ENCODE data around the gene RABL6. TPM values are rescaled to one million over a fixed set of nuclear protein-coding genes. Genes with fewer than 3 reads are reported as not detected.

RABL6 gene
- polyA plus RNA-seq, 2 donors: 46.5 to 61.7 TPM

- Histone ChIP-seq H3K36me3 (ENCODE audit: control insufficient read depth in 2 of 2, insufficient read depth in 2 of 2, low read length in 1 of 2) (peaks cover 0 to 7% of the 10 kb centered on the region in 2 donors), H3K9me3 (ENCODE audit: control insufficient read depth in 2 of 2, insufficient read depth in 1 of 2, low read depth in 1 of 2, low read length in 1 of 2) (no peaks in the 10 kb centered on the region), H3K27ac (ENCODE audit: low read depth in 2 of 2, low read length in 1 of 2) (no peak within 1 kb of the TSS), H3K4me3 (ENCODE audit: low read depth in 1 of 2, low read length in 2 of 2) (no peak within 1 kb of the TSS), H3K4me1 (ENCODE audit: control insufficient read depth in 2 of 2, insufficient read depth in 2 of 2, low read length in 1 of 2) (peaks cover 4 to 22% of the 10 kb centered on the region in 2 donors), H3K27me3 (ENCODE audit: control insufficient read depth in 1 of 2, insufficient read depth in 2 of 2, low read length in 2 of 2) (no peaks in the 10 kb centered on the region)
- WGBS, 2 donors: 63 to 76% methylated on average over 23 of the region's 23 CpGs
Measured at GRCh38 chr9:136851941-136852663, 44.4 kb downstream of the RABL6 start, which contains the start of gene MAMDC4. Gene MAMDC4, plus strand, starts transcription at chr9:136852346. Its CDS starts 71 bp downstream, at chr9:136852417.

GRCh38 chr9:136852664-136853595 is 45.2 kb downstream of the RABL6 start:
- H3K4me1 ChIP-seq (ENCODE audit: control insufficient read depth in 2 of 2, insufficient read depth in 2 of 2, low read length in 1 of 2): peaks cover 3 to 28% of the 10 kb centered on the region in 2 donors
- H3K4me3 ChIP-seq (ENCODE audit: low read depth in 1 of 2, low read length in 2 of 2): no peak overlapping the region
- no peaks in the 10 kb centered on the region for H3K9me3 ChIP-seq (ENCODE audit: control insufficient read depth in 2 of 2, insufficient read depth in 1 of 2, low read depth in 1 of 2, low read length in 1 of 2)
- peaks cover 0 to 7% of the 10 kb centered on the region in 2 donors for H3K36me3 ChIP-seq (ENCODE audit: control insufficient read depth in 2 of 2, insufficient read depth in 2 of 2, low read length in 1 of 2)
- 80 to 82% methylated on average over 29 of the region's 29 CpGs for WGBS, 2 donors
- no peaks in the 10 kb centered on the region for H3K27me3 ChIP-seq (ENCODE audit: control insufficient read depth in 1 of 2, insufficient read depth in 2 of 2, low read length in 2 of 2)
- no peak overlapping the region for H3K27ac ChIP-seq (ENCODE audit: low read depth in 2 of 2, low read length in 1 of 2)

GRCh38 chr9:136853596-136854112 is 45.9 kb downstream of the RABL6 start:
- 80 to 86% methylated on average over 18 of the region's 18 CpGs for WGBS, 2 donors

GRCh38 chr9:136854113-136854841 is 46.5 kb downstream of the RABL6 start:
- WGBS, 2 donors: 56 to 66% methylated on average over 27 to 30 of the region's 30 CpGs
- no peak overlapping the region for H3K27ac ChIP-seq (ENCODE audit: low read depth in 2 of 2, low read length in 1 of 2)
- no peaks in the 10 kb centered on the region for H3K27me3 ChIP-seq (ENCODE audit: control insufficient read depth in 1 of 2, insufficient read depth in 2 of 2, low read length in 2 of 2)
- H3K36me3 ChIP-seq (ENCODE audit: control insufficient read depth in 2 of 2, insufficient read depth in 2 of 2, low read length in 1 of 2): peaks cover 0 to 7% of the 10 kb centered on the region in 2 donors
- H3K9me3 ChIP-seq (ENCODE audit: control insufficient read depth in 2 of 2, insufficient read depth in 1 of 2, low read depth in 1 of 2, low read length in 1 of 2): no peaks in the 10 kb centered on the region
- H3K4me1 ChIP-seq (ENCODE audit: control insufficient read depth in 2 of 2, insufficient read depth in 2 of 2, low read length in 1 of 2): peaks cover 10 to 41% of the 10 kb centered on the region in 2 donors
- H3K4me3 ChIP-seq (ENCODE audit: low read depth in 1 of 2, low read length in 2 of 2): no peak overlapping the region

More at GRCh38 chr9:136853596-136854112, 45.9 kb downstream of the RABL6 start:
- Histone ChIP-seq H3K9me3 (ENCODE audit: control insufficient read depth in 2 of 2, insufficient read depth in 1 of 2, low read depth in 1 of 2, low read length in 1 of 2) (no peaks in the 10 kb centered on the region), H3K4me1 (ENCODE audit: control insufficient read depth in 2 of 2, insufficient read depth in 2 of 2, low read length in 1 of 2) (peaks cover 8 to 35% of the 10 kb centered on the region in 2 donors), H3K27ac (ENCODE audit: low read depth in 2 of 2, low read length in 1 of 2) (no peak overlapping the region), H3K4me3 (ENCODE audit: low read depth in 1 of 2, low read length in 2 of 2) (no peak overlapping the region), H3K27me3 (ENCODE audit: control insufficient read depth in 1 of 2, insufficient read depth in 2 of 2, low read length in 2 of 2) (no peaks in the 10 kb centered on the region), H3K36me3 (ENCODE audit: control insufficient read depth in 2 of 2, insufficient read depth in 2 of 2, low read length in 1 of 2) (peaks cover 0 to 7% of the 10 kb centered on the region in 2 donors)

GRCh38 chr9:136854842-136855460 is 47.2 kb downstream of the RABL6 start:
- Histone ChIP-seq H3K27ac (ENCODE audit: low read depth in 2 of 2, low read length in 1 of 2) (no peak overlapping the region), H3K9me3 (ENCODE audit: control insufficient read depth in 2 of 2, insufficient read depth in 1 of 2, low read depth in 1 of 2, low read length in 1 of 2) (no peaks in the 10 kb centered on the region), H3K36me3 (ENCODE audit: control insufficient read depth in 2 of 2, insufficient read depth in 2 of 2, low read length in 1 of 2) (peaks cover 0 to 7% of the 10 kb centered on the region in 2 donors), H3K4me1 (ENCODE audit: control insufficient read depth in 2 of 2, insufficient read depth in 2 of 2, low read length in 1 of 2) (peaks cover 10 to 42% of the 10 kb centered on the region in 2 donors), H3K4me3 (ENCODE audit: low read depth in 1 of 2, low read length in 2 of 2) (no peak overlapping the region), H3K27me3 (ENCODE audit: control insufficient read depth in 1 of 2, insufficient read depth in 2 of 2, low read length in 2 of 2) (no peaks in the 10 kb centered on the region)
- 69 to 80% methylated on average over 23 of the region's 23 CpGs for WGBS, 2 donors

GRCh38 chr9:136855461-136856078 is 47.8 kb downstream of the RABL6 start:
- WGBS, 2 donors: 78 to 85% methylated on average over 24 to 26 of the region's 26 CpGs
- peaks cover 0 to 6% of the 10 kb centered on the region in 2 donors for H3K36me3 ChIP-seq (ENCODE audit: control insufficient read depth in 2 of 2, insufficient read depth in 2 of 2, low read length in 1 of 2)
- no peak overlapping the region for H3K4me3 ChIP-seq (ENCODE audit: low read depth in 1 of 2, low read length in 2 of 2)
- no peaks in the 10 kb centered on the region for H3K27me3 ChIP-seq (ENCODE audit: control insufficient read depth in 1 of 2, insufficient read depth in 2 of 2, low read length in 2 of 2)
- H3K9me3 ChIP-seq (ENCODE audit: control insufficient read depth in 2 of 2, insufficient read depth in 1 of 2, low read depth in 1 of 2, low read length in 1 of 2): no peaks in the 10 kb centered on the region
- H3K4me1 ChIP-seq (ENCODE audit: control insufficient read depth in 2 of 2, insufficient read depth in 2 of 2, low read length in 1 of 2): peaks cover 10 to 36% of the 10 kb centered on the region in 2 donors
- no peak overlapping the region for H3K27ac ChIP-seq (ENCODE audit: low read depth in 2 of 2, low read length in 1 of 2)

- Histone ChIP-seq H3K36me3 (ENCODE audit: control insufficient read depth in 2 of 2, insufficient read depth in 2 of 2, low read length in 1 of 2) (peaks cover 4 to 8% of the 10 kb centered on the region in 2 donors), H3K9me3 (ENCODE audit: control insufficient read depth in 2 of 2, insufficient read depth in 1 of 2, low read depth in 1 of 2, low read length in 1 of 2) (no peaks in the 10 kb centered on the region), H3K27ac (ENCODE audit: low read depth in 2 of 2, low read length in 1 of 2) (no peak overlapping the region), H3K27me3 (ENCODE audit: control insufficient read depth in 1 of 2, insufficient read depth in 2 of 2, low read length in 2 of 2) (no peaks in the 10 kb centered on the region), H3K4me3 (ENCODE audit: low read depth in 1 of 2, low read length in 2 of 2) (no peak overlapping the region), H3K4me1 (ENCODE audit: control insufficient read depth in 2 of 2, insufficient read depth in 2 of 2, low read length in 1 of 2) (peaks cover 10 to 31% of the 10 kb centered on the region in 2 donors)
- 66 to 71% methylated on average over 15 of the region's 15 CpGs for WGBS, 2 donors
Measured at GRCh38 chr9:136856079-136856476, 48.3 kb downstream of the RABL6 start.

GRCh38 chr9:136856541-136857141 is 48.9 kb downstream of the RABL6 start:
- Histone ChIP-seq H3K4me3 (ENCODE audit: low read depth in 1 of 2, low read length in 2 of 2) (no peak overlapping the region), H3K36me3 (ENCODE audit: control insufficient read depth in 2 of 2, insufficient read depth in 2 of 2, low read length in 1 of 2) (peaks cover 8 to 13% of the 10 kb centered on the region in 2 donors), H3K4me1 (ENCODE audit: control insufficient read depth in 2 of 2, insufficient read depth in 2 of 2, low read length in 1 of 2) (peaks cover 10 to 31% of the 10 kb centered on the region in 2 donors), H3K27ac (ENCODE audit: low read depth in 2 of 2, low read length in 1 of 2) (no peak overlapping the region), H3K27me3 (ENCODE audit: control insufficient read depth in 1 of 2, insufficient read depth in 2 of 2, low read length in 2 of 2) (no peaks in the 10 kb centered on the region), H3K9me3 (ENCODE audit: control insufficient read depth in 2 of 2, insufficient read depth in 1 of 2, low read depth in 1 of 2, low read length in 1 of 2) (no peaks in the 10 kb centered on the region)
- whole genome bisulfite sequencing, 2 donors: 78 to 79% methylated on average over 14 of the region's 14 CpGs

Measured in esophagus (tissue), 2 donors.